ENCODE measurements around the gene ZSWIM8.
"Not testable (repeated sequence)": the region's sequence is repeated elsewhere in the genome, so short reads cannot be mapped to it uniquely, and the experiment has no call there.

ZSWIM8 gene

DNA sequence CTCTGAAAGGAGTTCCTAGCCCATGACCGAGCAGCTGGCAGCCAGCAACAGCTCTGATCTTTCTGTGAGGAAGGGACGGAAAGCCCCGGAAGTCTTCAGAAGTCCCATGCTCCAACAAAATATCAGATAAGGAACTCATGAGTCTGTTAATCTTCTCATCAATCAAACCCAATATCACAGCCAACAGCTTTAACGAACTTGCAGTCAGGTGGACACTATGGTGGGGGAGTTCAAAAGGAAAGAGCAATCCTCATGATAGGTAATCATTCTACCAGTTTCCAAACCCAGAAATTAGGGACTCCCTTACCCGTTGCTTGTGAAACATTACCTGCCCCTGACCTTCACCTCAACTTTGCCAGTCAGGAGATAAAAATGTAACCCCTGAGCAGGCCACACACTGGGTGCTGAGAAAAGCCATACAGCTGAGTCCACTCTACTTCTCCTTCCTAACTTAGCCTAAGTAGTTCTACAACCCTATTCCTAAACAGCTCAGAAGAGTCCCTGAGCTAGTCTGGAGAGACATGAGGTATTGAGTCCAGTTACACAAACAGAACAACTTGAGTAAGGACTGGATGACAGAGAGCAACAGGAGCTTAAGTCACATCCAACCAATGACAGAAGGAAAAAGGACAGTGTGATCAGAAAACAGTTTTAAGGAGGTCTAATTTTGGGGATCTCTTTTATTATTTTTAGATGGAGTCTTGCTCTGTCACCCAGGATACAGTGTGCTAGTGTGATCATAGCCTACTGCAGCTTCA, 23.8 kb downstream of the ZSWIM8 start:
- FAIRE-seq (no peak), DNase-seq (ENCODE audit: extremely low spot score, insufficient read length, low read depth) (no peak)

DNA sequence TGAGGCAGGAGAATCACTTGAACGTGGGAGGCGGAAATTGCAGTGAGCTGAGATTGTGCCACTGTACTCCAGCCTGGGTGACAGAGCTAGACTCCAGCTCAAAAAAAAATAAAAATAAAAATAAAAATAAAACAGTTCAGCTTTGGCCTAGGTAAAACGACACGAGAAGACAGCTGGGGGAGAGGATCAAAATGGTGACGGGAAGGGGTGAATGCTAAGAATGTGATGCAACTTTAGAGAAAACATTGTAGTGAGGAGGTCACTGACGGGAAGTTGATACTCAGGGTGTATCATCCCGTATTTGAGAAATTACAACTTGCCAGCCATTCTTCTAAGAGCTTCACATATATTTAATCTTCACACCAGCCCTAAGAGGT, 24.9 kb downstream of the ZSWIM8 start:
- no peak for FAIRE-seq
- DNase-seq (ENCODE audit: extremely low spot score, insufficient read length, low read depth) = no peak

DNA sequence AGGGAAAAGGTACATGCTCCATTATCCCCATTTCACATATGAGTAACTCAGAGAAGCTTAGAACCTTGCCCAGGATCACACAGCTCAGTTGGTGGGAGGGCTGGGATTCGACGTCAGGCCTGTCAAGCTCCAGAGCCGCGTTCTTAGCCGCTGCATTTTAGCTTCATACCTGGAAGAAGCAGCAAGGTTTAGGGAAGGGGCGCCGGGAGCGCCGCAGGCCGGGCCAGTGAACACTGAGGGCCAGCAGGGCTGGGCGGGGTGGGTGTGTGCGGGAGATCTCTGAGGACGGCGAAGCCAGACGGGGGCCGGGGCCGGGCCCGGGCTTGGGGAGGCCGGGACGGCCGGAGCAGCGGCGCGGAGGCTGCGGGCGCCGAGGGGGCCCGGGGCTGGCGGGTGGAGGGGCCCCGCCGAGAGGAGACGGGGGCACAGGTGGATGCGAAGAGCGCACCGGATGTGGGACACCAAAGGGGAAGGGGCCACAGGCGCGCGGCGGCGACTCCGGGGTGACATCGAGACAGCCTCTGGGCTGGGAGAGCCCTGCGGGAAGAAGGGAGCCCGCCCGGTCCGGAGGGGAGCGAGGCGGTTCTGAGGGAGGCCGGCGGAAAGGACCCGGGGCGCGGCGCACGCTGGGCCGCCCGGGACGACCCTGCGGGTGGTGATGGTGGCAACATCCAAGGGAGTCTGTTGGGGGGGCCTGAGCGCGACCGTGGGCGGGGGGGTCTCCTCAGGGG, 25.5 kb downstream of the ZSWIM8 start:
- no peak for FAIRE-seq
- DNase-seq (ENCODE audit: extremely low spot score, insufficient read length, low read depth) = peak; percentile 44

DNA sequence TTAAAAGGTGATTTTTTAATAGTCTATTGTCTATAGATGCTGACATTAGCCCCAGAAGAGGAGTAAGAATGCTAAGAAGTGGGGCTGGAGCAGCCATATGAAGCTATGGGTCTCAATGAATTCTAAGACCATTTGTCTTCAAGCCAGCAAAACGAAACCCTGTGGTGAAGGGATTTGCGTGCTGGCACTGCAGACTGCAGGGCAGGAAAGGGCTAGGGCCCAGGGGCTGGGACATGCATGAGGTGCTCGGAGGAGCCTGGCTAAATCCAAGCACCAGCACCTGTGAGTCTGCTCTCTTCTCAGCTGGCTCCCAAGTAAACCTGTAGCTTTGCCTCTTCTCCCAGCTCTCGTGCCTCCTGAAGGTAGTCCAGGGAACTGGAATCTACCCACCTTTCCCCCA, 27.3 kb downstream of the ZSWIM8 start:
- FAIRE-seq = no peak
- no peak for DNase-seq (ENCODE audit: extremely low spot score, insufficient read length, low read depth)

DNA sequence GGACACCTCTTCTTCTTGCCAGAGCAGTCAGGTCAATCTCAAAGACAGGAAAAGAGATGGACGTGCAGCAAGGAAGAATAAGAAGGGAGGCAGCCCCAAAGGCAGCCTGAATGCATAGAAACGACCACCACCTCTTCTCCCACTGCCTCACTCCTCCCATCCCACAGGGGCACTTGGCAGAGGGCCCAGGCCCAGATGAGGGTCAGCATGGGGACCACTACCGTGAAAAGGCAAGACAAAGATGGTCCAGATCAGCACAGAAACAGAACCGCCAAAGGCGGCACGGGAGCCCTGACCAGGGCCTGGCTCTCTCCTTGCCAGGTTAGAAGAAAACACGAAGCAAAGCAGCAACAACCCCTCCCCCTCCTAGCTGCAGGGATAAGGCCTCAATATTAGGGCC, 27.9 kb downstream of the ZSWIM8 start:
- DNase-seq (ENCODE audit: extremely low spot score, insufficient read length, low read depth) (no peak), FAIRE-seq (no peak)

DNA sequence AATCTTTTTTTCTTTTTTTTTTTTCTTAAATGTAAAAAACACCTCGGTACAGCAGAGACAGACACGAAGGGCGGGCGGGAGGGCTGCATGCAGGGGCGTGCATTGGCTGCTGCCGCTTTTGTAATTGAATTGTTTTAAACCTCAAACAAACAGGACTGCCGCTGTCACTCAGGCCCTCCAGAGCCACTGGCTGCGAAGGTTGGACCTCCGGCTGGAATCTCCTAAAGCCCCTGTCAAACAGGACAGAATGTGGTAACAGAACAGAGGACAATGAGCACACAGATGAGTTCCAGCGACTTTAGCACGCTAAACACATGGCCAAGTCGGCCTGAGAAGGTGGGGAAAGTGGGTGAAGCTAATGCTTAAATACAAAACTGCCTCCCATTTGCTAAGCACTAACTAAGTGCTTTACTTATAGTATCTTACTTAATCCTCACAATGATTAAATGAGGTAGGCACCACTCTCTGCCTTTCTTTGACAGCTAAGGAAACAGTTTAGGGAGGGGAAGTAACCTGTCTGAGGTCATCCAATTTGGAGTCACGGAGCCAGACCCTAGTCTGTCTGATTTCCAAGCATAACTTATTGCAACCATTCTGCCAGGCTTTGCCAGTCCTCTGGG, 29.0 kb downstream of the ZSWIM8 start:
- DNase-seq (ENCODE audit: extremely low spot score, insufficient read length, low read depth) = no peak
- no peak for FAIRE-seq

DNA sequence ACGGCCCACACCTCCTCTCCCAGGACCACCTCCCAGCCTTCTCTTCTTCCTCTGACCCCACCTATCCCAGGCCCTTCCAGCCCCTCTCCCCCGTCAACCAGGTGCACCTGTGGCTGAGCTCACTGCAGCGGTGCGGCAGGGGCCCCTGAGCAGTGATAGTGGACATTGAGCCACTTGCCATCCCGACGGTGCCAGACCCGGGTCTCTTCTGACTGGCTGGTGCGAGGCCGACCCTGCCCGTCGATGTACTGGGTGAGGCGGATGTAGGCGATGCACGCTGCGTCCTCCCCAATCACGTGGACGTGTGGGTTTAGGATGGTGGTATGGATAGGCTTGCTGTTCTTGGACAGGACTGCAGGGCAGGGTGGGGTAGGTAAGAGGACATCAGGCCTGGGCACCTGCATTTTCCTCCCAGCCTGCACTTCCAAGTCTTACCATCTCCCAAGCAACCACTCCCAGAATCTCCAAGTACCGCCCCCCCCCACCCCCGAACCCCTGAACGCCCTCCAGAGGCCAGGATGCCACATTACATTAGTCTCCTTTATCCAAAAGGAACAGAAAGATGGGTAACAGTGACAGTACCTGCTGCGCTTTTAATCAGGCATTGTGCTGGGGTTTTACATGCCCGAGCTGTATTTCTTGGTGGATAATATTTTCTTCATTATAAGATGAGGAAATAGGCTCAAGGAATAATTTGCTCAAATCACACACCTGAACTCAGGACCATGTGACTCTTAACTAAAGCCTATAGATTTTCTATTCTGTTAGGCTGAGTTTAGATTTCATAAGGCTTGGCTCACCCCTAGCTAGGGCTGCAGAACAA, 29.7 kb downstream of the ZSWIM8 start:
- no peak for FAIRE-seq
- DNase-seq (ENCODE audit: extremely low spot score, insufficient read length, low read depth) = no peak

DNA sequence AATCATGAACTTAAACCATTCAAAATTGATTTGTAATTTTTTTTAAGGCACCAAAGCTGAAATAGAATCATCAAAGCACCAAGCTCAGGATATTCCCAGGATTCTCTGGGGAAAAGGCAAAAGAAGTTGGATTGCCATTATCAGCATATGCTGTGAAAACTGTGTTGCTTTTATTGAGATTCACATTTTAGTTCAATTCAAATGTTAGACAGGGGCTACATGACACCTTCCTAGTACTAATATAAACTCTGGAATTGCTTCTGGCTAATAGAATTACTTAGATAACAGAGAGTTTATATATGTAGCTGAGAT, 30.3 kb downstream of the ZSWIM8 start:
- no peak for FAIRE-seq
- DNase-seq (ENCODE audit: extremely low spot score, insufficient read length, low read depth) = no peak

DNA sequence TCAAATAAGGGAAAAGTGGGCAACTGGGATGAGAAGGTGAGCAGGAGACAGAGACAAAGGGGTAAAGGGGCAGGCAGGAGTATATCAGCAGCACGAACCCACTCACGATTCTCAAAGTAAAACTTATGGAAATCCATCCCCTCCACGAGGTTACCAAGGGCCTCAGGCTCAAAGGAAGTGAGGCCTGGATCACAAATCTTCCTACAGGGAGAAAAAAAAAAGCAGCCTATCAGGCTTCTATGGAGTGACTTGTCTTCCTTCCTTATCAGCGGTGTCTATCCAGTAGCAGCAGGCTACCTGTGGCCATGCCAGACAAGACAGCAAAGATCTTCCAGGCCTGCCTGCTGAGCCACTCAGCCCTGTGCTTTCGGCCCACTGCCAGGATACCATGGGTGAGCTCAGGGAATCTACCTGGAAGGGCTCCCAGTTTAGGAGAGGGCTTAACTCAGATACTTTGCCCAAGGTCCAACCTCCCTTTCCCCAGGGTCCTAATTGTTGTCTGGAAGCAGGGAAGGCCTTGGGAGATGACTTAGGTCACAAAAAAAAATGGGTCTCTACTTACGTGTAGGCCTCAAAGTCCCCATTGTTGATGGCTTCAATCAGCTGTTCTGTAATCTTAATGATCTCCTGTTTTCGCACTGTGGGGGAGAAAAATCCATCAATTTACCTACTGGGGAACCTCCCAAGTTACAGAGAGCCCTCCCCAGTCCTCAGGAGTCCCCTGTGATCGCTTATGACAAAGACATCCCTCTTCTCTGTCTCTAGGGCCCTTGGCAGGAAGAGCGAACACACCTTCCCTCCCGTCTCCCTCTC, 31.7 kb downstream of the ZSWIM8 start:
- DNase-seq (ENCODE audit: extremely low spot score, insufficient read length, low read depth) (no peak), FAIRE-seq (no peak)

DNA sequence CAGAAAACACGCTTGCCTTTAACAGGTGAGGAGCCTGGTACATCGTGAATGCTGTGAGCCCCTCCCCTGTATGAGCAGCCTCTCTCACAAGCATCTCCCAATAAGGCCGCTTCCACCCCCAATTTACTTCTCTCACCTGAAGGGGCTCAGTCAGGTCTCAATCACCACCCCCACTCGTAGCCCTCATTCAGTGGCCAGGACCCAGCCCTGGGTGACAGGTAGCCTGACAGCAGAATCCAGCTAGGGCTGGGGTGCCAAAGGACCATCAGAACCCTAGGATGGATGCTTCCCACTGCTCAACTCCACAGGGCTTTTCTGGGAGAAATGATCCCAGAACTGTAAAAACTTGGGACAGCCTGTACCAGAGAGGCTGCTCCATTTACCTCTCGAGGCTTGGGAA, 32.4 kb downstream of the ZSWIM8 start:
- FAIRE-seq (no peak), DNase-seq (ENCODE audit: extremely low spot score, insufficient read length, low read depth) (no peak)

DNA sequence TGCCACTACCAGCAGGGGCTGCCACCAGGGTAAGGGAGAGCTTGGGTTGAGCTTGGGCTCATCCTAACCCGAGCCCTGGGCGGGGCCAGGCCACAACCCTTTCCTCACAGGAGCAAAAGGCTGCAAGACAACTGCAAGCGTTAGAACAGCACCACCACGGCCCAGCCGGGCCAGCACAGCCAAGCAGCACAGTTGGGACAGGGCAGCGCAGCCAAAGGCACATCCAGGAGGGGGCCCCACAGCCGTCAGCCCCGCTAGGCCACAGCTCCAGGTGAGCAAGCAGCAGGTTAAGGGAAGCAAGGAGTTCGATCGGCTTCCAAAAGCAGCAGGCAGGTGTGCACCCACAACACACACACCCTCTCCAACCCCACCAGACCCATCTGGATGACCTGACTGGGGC, 33.0 kb downstream of the ZSWIM8 start:
- DNase-seq (ENCODE audit: extremely low spot score, insufficient read length, low read depth) = no peak
- FAIRE-seq = no peak

DNA sequence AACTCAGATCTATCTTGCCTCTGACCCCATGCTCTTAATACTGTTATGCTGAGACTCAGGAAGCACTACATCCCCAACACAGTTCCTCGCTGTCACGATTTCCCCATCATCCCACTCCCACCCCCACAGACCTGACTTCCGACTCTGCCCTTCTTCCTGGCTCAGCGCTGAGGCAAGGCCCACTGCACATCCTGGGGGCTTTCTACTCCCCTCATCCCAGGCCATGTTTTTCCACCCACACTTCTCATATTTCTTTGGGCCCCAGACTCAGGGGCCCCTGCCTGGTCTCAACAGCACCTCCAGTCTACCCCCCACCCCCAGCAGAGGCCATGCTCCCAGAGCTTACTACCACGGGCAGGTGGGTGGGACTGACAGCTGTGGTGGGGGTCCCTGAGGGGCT, 33.7 kb downstream of the ZSWIM8 start:
- no peak for FAIRE-seq

DNA sequence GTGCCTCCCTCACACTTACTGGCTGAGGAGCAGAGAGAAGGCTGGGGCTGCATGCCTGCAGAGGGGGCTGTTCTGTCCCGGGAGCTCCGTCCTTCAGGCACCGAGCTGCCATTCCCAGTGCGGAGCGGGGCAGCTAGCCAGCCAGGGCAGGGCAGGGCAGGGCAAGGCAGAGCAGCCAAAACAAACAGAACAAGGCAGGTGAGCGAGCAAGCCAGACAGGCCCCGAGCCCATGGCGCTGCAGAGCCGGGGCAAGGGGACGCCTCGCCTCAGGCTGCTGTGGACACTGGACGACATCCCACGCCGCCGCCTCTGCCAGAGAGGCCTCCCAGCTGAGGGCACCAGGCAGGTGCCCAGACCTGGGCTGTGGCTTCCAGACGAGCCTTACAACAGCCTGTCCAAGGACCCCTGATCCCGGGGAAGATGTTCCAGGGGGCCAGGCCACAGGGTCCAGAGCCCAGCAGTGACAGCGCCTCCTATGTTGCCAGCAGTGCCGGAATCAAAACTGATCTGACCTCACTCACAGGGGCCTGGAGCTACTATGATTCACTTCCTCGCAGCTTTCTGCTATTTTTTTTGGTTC, 34.2 kb downstream of the ZSWIM8 start:
- FAIRE-seq = no peak
- DNase-seq (ENCODE audit: extremely low spot score, insufficient read length, low read depth) = no peak

More for the DNA sequence above, 33.7 kb downstream of the ZSWIM8 start:
- DNase-seq (ENCODE audit: extremely low spot score, insufficient read length, low read depth) = no peak

DNA sequence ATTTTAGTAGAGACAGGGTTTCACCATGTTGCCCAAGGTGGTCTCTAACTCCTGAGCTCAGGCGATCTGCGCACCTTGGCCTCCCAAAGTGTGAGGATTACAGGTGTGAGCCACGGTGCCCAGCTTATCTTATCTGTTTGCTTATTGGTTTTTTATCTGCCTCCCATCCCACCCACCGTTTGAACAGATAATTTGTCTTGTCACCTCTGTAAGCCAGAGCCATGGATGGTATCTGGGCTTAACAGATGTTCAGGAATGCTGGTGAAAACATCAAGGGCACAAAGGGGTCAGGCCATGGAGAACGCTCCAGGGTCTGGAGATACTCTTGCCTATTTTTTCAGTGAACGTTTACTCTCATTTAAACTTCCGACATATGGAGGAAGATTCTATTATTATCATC, 38.0 kb downstream of the ZSWIM8 start:
- FAIRE-seq = no peak
- DNase-seq (ENCODE audit: extremely low spot score, insufficient read length, low read depth) = no peak

DNA sequence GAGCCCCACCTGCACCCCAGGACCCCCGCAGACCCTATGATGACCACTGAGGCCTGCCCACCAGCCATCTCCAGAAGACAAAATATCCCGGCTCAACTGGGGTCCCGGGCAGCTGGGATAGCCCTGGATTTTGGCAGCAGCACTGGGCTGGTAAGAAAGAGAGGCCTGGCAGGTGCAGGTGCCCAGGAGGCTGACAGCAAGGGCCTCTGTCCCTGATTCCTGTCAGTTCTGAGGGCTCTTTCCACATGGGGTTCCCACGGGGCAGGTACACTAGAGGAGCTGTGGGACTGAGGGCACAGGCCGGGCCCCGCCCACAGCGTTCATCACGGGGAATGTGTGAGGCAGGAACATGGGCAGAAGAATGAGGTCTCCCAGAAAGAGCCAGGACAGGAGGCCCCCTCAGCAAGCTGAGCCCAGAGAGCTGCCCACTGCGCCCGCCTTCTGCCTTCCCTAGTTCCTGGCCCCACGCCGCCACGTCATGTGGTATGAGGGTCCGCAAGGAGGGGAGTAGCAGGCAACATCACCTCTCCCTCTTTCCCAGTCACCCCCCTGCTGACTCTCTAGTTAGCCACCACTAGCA, 38.8 kb downstream of the ZSWIM8 start:
- DNase-seq (ENCODE audit: extremely low spot score, insufficient read length, low read depth) = no peak
- FAIRE-seq = no peak

DNA sequence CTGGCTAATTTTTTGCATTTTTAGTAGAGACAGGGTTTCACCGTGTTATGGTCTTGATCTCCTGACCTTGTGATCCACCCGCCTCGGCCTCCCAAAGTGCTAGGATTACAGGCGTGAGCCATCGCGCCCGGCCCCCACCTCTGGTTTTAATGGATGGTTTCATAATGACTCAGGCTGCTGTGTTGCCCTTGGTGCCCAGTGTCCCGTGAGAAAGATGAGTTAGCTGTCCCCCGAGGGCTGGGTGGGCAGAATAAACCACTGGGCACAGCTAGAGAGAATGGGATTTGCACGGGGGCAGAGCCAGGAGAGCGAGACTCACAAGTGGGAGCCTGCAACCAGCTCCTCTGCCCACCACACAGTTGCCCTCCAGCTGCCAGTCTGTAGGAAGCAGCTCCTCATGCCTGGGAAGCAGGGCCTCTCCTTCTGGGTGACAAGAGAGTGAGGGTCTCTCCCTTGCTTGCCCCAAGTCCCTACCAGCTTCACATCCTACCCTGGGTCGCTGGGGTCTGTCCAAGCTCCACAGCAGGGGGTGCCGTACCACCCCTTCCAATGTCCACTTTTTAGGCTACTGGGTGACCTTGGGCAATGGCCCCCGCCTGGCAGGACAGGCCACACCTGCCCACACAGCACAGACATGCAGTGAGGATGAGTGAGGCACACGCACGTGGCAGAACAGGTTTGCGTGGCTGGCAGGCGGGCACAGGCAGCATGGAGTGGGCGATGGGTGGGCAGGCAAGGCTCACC, 42.1 kb downstream of the ZSWIM8 start:
- no peak for FAIRE-seq
- DNase-seq (ENCODE audit: extremely low spot score, insufficient read length, low read depth) = no peak

DNA sequence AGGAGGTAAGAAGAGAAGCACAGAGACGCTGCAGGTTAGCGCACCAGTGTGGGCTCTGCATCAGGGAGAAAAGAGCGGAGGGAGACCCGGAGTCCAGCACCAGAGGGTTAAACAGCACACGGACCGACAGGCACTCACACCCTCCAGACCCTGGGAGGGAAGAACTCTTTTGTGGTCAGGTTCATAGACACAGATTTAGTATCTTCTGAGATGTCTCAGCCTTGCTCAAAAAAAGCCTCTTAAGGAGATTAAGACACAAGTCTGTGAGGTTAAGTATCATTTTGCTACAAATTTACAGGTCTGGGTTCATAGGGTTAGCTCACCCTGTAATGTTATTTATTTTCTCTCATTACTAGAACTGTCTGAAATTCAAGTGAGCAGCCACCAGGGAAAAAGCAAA, 42.8 kb downstream of the ZSWIM8 start:
- DNase-seq (ENCODE audit: extremely low spot score, insufficient read length, low read depth) = no peak
- FAIRE-seq = no peak

DNA sequence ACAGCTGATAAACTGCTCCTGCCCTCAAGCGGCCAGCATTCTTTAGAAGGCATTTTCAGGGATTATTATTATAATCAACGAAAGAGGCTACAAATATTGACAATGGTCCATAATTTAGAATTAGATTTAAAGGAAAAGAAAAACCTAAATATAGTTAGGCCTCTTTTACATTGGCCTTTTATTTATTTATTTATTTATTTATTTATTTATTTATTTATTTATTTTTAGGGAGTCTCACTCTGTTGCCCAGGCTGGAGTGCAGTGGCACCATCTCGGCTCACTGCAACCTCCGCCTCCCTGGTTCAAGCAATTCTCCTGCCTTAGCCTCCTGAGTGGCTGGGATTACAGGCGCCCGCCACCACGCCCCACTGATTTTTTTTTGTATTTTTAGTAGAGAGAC, 43.7 kb downstream of the ZSWIM8 start:
- FAIRE-seq; DNase-seq (ENCODE audit: extremely low spot score, insufficient read length, low read depth): not testable (repeated sequence)

Data from GM18507 (cell line).